Gastroesophageal sphincter (tissue), 4 donors: Measurements from ENCODE around the gene DPP6. TPM values are rescaled to one million over a fixed set of nuclear protein-coding genes. Genes with fewer than 3 reads are reported as not detected.

Experiments
- ATAC-seq: fragments of 150-250 bp; one replicate; pipeline ENCODE4 v1.9.1; 2016; ENCODE audit warnings: mild to moderate bottlenecking, moderate library complexity
- H3K27ac ChIP-seq, 4 donors: fragments of 200-600 bp; sonication (generic) in 3 of 4; 1 replicate in 3 of 4; 2 replicates in 1 of 4; pipeline ENCODE4 v1.5.1; 2016 to 2019
- H3K27me3 ChIP-seq: fragments of 200-600 bp; sonication (generic); one replicate; pipeline ENCODE4 v1.5.1; 2019
- H3K36me3 ChIP-seq, 2 donors: fragments of 200-600 bp; sonication (generic); one replicate each; pipeline ENCODE4 v1.5.1; 2019; ENCODE audit warnings: control low read depth in 1 of 2
- H3K4me1 ChIP-seq, 3 donors: fragments of 200-600 bp; sonication (generic); 1 replicate in 2 of 3; 2 replicates in 1 of 3; pipeline ENCODE4 v1.5.1; 2016 to 2019; ENCODE audit warnings: control low read depth in 2 of 3
- H3K4me3 ChIP-seq, 2 donors: fragments of 200-600 bp; sonication (generic); one replicate each; pipeline ENCODE4 v1.5.1; 2019; ENCODE audit warnings: mild to moderate bottlenecking in 1 of 2, moderate library complexity in 1 of 2
- H3K9me3 ChIP-seq, 3 donors: fragments of 200-600 bp; sonication (generic); one replicate each; pipeline ENCODE4 v1.5.1; 2017 to 2019; ENCODE audit warnings: control low read depth in 2 of 3
- CTCF ChIP-seq, 4 experiments: fragments of 200-600 bp in 2 of 4; fragments of 450-650 bp in 2 of 4; sonication (generic) in 1 of 4; IDR thresholded peaks; one replicate each; pipeline ENCODE4 v1.5.1; 2017 to 2019; ENCODE audit warnings: antibody characterized with exemption in 4 of 4, mild to moderate bottlenecking in 2 of 4, moderate library complexity in 2 of 4
- EP300 ChIP-seq: sonication (generic); formaldehyde crosslinking; IDR thresholded peaks from one replicate; pipeline ENCODE4 v1.6.1; 2017; ENCODE audit warnings: antibody characterized with exemption, mild to moderate bottlenecking
- POLR2A ChIP-seq, 2 donors: fragments of 450-650 bp; IDR thresholded peaks; one replicate each; pipeline ENCODE4 v1.6.1; 2017; ENCODE audit warnings: antibody characterized with exemption in 2 of 2, mild to moderate bottlenecking in 2 of 2, moderate library complexity in 1 of 2
- POLR2AphosphoS5 ChIP-seq: sonication (generic); formaldehyde crosslinking; IDR thresholded peaks from one replicate; pipeline ENCODE4 v1.6.1; 2017; ENCODE audit warnings: antibody characterized with exemption
- WGBS, 2 donors: methylation state at CpG; one replicate each; pipeline ENCODE4 v1.1.5; 2018; ENCODE audit warnings: low coverage in 1 of 2; 5-methylcytosine and 5-hydroxymethylcytosine counted together
- total RNA-seq, 4 donors: library from RNA; depleted of rRNA; stranded (reverse); fragments of >200 nt; gene quantifications; one replicate each; pipeline ENCODE4 v1.1.0, GENCODE V29; 2016

The DPP6 gene
- total RNA-seq, 4 donors from 2014 or later, result 14.3 to 40.0 (median 23.1) TPM

GRCh38 chr7:154343778-154344412, 291.7 kb downstream of the DPP6 start:
- no peak for ATAC-seq
- TF ChIP-seq POLR2A (IDR thresholded peaks at IDR 0.05) (no peak), POLR2AphosphoS5 (no peak), CTCF (IDR thresholded peaks at IDR 0.05) (no peak), EP300 (no peak)
- no peaks in the 10 kb centered on the region for H3K36me3 ChIP-seq
- H3K27me3 ChIP-seq, result no peaks in the 10 kb centered on the region
- WGBS, 2 donors, result 88 to 97% methylated on average over 6 to 8 of the region's 14 CpGs
- H3K4me3 ChIP-seq, result no peak overlapping the region
- H3K4me1 ChIP-seq, result no peaks in the 10 kb centered on the region
- H3K9me3 ChIP-seq, result no peaks in the 10 kb centered on the region
- H3K27ac ChIP-seq, result no peak overlapping the region

DNA sequence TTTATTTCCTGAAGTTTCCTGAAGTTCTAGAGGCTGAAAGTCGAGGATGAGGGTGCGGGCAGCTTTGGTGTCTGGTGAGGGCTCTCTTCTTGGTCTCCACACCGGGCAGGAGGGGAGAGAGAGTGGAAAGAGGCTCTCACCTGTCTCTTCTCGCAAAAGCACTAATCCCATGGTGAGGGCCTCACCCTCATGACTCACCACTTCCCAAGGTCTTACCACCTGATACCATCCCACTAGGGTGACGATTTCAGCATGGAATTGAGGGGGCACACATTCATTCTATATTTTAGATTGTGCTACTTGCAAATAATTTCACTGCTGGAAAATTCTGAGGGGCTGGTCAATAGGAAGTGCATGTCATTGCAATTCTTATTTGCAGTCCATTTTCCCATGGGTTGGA, 292.9 kb downstream of the DPP6 start:
- Histone ChIP-seq H3K9me3 (no peaks in the 10 kb centered on the region), H3K27ac (no peak overlapping the region), H3K36me3 (no peaks in the 10 kb centered on the region), H3K4me3 (no peak overlapping the region), H3K4me1 (no peaks in the 10 kb centered on the region), H3K27me3 (no peaks in the 10 kb centered on the region)
- WGBS, 2 donors, result 88 to 89% methylated on average over 1 to 4 of the region's 5 CpGs
- ATAC-seq, result no peak
- TF ChIP-seq EP300 (no peak), POLR2AphosphoS5 (no peak), POLR2A (IDR thresholded peaks at IDR 0.05) (no peak), CTCF (IDR thresholded peaks at IDR 0.05) (no peak)

- TF ChIP-seq EP300, result no peak
- no peaks in the 10 kb centered on the region for H3K36me3 ChIP-seq
- no peaks in the 10 kb centered on the region for H3K9me3 ChIP-seq
- no peak overlapping the region for H3K4me3 ChIP-seq
- ATAC-seq, result no peak
- H3K4me1 ChIP-seq, result no peaks in the 10 kb centered on the region
- H3K27me3 ChIP-seq, result no peaks in the 10 kb centered on the region
- 19 to 49% methylated on average over 2 to 3 of the region's 3 CpGs for WGBS, 2 donors
- H3K27ac ChIP-seq, result no peak overlapping the region
Observed at GRCh38 chr7:154347700-154348266, 295.6 kb downstream of the DPP6 start.

DNA sequence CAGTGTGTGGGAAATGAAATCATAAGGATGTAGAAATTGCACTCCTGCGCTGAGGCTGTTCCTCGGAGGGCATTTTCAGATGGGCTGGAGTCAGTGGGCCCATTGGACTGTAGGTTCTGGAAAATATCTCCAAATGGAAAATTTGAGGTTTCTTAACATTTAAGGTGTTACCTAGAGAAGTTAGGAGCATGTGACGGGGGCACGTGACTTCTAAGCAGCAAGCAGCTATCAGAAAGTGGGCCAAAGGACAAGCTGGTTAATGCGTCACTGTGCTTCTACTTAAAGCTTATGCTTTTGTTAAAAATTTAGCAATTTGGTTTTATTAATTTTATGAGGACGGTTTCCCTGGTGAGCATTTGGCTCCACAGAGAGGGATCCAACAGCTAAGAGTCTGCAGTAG, 298.7 kb downstream of the DPP6 start:
- Histone ChIP-seq H3K4me3 (no peak overlapping the region), H3K4me1 (no peaks in the 10 kb centered on the region), H3K9me3 (no peaks in the 10 kb centered on the region), H3K27me3 (no peaks in the 10 kb centered on the region), H3K27ac (no peak overlapping the region), H3K36me3 (no peaks in the 10 kb centered on the region)
- no peak for ATAC-seq
- WGBS, 2 donors, result 78 to 100% methylated on average over 4 to 6 of the region's 6 CpGs
- TF ChIP-seq EP300 (no peak), POLR2A (IDR thresholded peaks at IDR 0.05) (no peak), CTCF (IDR thresholded peaks at IDR 0.05) (no peak), POLR2AphosphoS5 (no peak)

DNA sequence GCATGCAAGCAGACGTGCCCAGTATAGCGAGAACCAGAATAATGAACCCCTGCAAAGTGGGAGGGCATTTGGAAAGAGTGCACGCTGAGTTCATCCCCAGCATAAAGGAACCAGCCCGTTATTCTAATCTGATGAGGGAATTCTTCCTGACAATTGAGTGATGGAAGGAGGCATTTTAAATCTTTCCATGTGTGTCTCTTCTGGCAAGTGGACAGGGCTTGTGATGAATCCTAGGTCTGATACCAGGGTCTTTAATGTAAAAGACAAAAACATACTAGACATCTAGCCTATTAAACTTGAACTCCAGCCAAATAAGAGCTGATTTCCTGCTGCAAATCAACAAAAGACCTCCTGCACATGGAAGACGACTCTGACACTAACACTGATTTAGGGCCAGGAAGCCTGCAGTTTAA, 301.2 kb downstream of the DPP6 start:
- Histone ChIP-seq H3K36me3 (no peaks in the 10 kb centered on the region), H3K9me3 (no peaks in the 10 kb centered on the region), H3K27me3 (no peaks in the 10 kb centered on the region), H3K4me3 (no peak overlapping the region), H3K27ac (no peak overlapping the region), H3K4me1 (no peaks in the 10 kb centered on the region)
- TF ChIP-seq EP300 (no peak), POLR2AphosphoS5 (no peak), POLR2A (IDR thresholded peaks at IDR 0.05) (no peak), CTCF (IDR thresholded peaks at IDR 0.05) (no peak)
- ATAC-seq, result no peak
- 14 to 77% methylated on average over 3 to 5 of the region's 5 CpGs for WGBS, 2 donors
